H1 (cell line): Measurements from ENCODE around the gene LECT2. TPM values are rescaled to one million over a fixed set of nuclear protein-coding genes. Genes with fewer than 3 reads are reported as not detected.

Experiments used
- CTCF ChIA-PET: fragments of 300-600 bp; sonication (Branson Sonifier 250); formaldehyde crosslinking; loops from one replicate; lab custom pipeline; 2021; ENCODE audit not compliant: partially characterized antibody; lab: Charles Lee
- POLR2A ChIA-PET: fragments of 300-600 bp; sonication (Branson Sonifier 250); formaldehyde crosslinking; loops from one replicate; lab custom pipeline; 2021; ENCODE audit warnings: inconsistent platforms; ENCODE audit not compliant: partially characterized antibody; lab: Charles Lee
- DNase-seq, 2 experiments: peaks; one replicate each; pipeline versions ENCODE4 v3.0.0 to v3.0.0-alpha.2; 2010 to 2022; ENCODE audit warnings: low spot score in 2 of 2, low read depth in 1 of 2, mixed read lengths in 1 of 2
- FAIRE-seq: peaks from 2 replicates; lab custom pipeline; 2011; peaks lifted over from hg19 to GRCh38; lab: Jason Lieb, UNC
- H2AFZ ChIP-seq: 2 replicates; pipeline ENCODE4 v1.8.1; 2012; ENCODE audit warnings: low read length, inconsistent platforms
- H2AK5ac ChIP-seq: 2 replicates; pipeline ENCODE4 v1.6.1; 2013; ENCODE audit warnings: low read depth, low read length
- H2BK120ac ChIP-seq: replicated peaks from 2 replicates; pipeline ENCODE3; 2013; ENCODE audit warnings: low read depth, low read length, inconsistent platforms
- H2BK12ac ChIP-seq: 2 replicates; pipeline ENCODE4 v1.6.1; 2013; ENCODE audit warnings: low read depth, low read length
- H2BK15ac ChIP-seq: 2 replicates; pipeline ENCODE4 v1.6.1; 2013; ENCODE audit warnings: low read length
- H2BK20ac ChIP-seq: 2 replicates; pipeline ENCODE4 v1.6.1; 2013; ENCODE audit warnings: low read length
- H2BK5ac ChIP-seq: 2 replicates; pipeline ENCODE4 v1.6.1; 2013; ENCODE audit warnings: low read depth, low read length
- H3K14ac ChIP-seq: 2 replicates; pipeline ENCODE4 v1.6.1; 2013; ENCODE audit warnings: inconsistent platforms; ENCODE audit not compliant: insufficient read length
- H3K18ac ChIP-seq: 2 replicates; pipeline ENCODE4 v1.6.1; 2013; ENCODE audit warnings: low read length; ENCODE audit errors: extremely low read depth
- H3K23ac ChIP-seq: 2 replicates; pipeline ENCODE4 v1.6.1; 2013; ENCODE audit warnings: inconsistent platforms; ENCODE audit not compliant: insufficient read length
- H3K23me2 ChIP-seq: 2 replicates; pipeline ENCODE4 v1.6.1; 2013; ENCODE audit warnings: low read depth, low read length
- H3K27ac ChIP-seq: 2 replicates; pipeline ENCODE4 v1.6.1; 2011; ENCODE audit warnings: low read depth, low read length, inconsistent platforms
- H3K27me3 ChIP-seq, 4 experiments: replicated peaks in 1 of 4; 1 replicate in 1 of 4; 2 replicates in 3 of 4; pipeline versions ENCODE4 v1.6.1 to v1.8.1; 2011 to 2013; ENCODE audit warnings: low read length in 3 of 4, mild to moderate bottlenecking in 3 of 4, inconsistent platforms in 2 of 4, mixed read lengths in 2 of 4, moderate library complexity in 1 of 4; ENCODE audit not compliant: control insufficient read depth in 3 of 4, insufficient read depth in 3 of 4; ENCODE audit errors: extremely low read depth in 1 of 4
- H3K36me3 ChIP-seq, 4 experiments: 2 replicates each; pipeline versions ENCODE4 v1.6.1 to v1.8.1; 2011 to 2013; ENCODE audit warnings: mild to moderate bottlenecking in 4 of 4, low read length in 3 of 4, moderate library complexity in 2 of 4, control low read depth in 1 of 4, inconsistent platforms in 1 of 4; ENCODE audit not compliant: insufficient read depth in 4 of 4, control insufficient read depth in 2 of 4
- H3K4ac ChIP-seq: replicated peaks from 2 replicates; pipeline ENCODE3; 2013; ENCODE audit warnings: low read length, low read depth, mixed read lengths, inconsistent platforms; ENCODE audit not compliant: insufficient read length
- H3K4me1 ChIP-seq, 4 experiments: replicated peaks in 1 of 4; 1 replicate in 1 of 4; 2 replicates in 3 of 4; pipeline versions ENCODE4 v1.6.1 to v1.8.1; 2011 to 2013; ENCODE audit warnings: low read length in 3 of 4, inconsistent platforms in 2 of 4, mixed read lengths in 1 of 4; ENCODE audit not compliant: insufficient read depth in 4 of 4, control insufficient read depth in 3 of 4
- H3K4me2 ChIP-seq, 2 experiments: 2 replicates each; pipeline versions ENCODE4 v1.6.1 to v1.8.1; 2011 to 2013; ENCODE audit warnings: low read depth in 2 of 2, low read length in 2 of 2, control low read depth in 1 of 2, inconsistent platforms in 1 of 2, mild to moderate bottlenecking in 1 of 2; ENCODE audit not compliant: insufficient read depth in 1 of 2
- H3K4me3 ChIP-seq, 4 experiments: fragments of 200-600, 300-600 bp in 1 of 4; sonication (generic), shearing (Covaris generic), sonication (Bioruptor Twin) in 1 of 4; 2 replicates each; pipeline versions ENCODE4 v1.5.1 to v1.8.1; 2011 to 2016; ENCODE audit warnings: low read length in 4 of 4, low read depth in 3 of 4, control low read depth in 2 of 4, inconsistent platforms in 2 of 4, mild to moderate bottlenecking in 2 of 4, mixed read lengths in 1 of 4, moderate library complexity in 1 of 4; ENCODE audit not compliant: insufficient read depth in 2 of 4; ENCODE audit errors: extremely low read depth in 1 of 4
- H3K56ac ChIP-seq: replicated peaks from 2 replicates; pipeline ENCODE3; 2013; ENCODE audit warnings: low read depth, mild to moderate bottlenecking, mixed read lengths, low read length, inconsistent platforms; ENCODE audit not compliant: insufficient read length
- H3K79me1 ChIP-seq: 2 replicates; pipeline ENCODE4 v1.6.1; 2013; ENCODE audit warnings: low read depth, low read length, control low read depth
- H3K79me2 ChIP-seq, 2 experiments: 2 replicates each; pipeline versions ENCODE4 v1.6.1 to v1.8.1; 2012 to 2013; ENCODE audit warnings: low read length in 2 of 2, mild to moderate bottlenecking in 2 of 2, inconsistent platforms in 1 of 2; ENCODE audit not compliant: insufficient read depth in 2 of 2, control insufficient read depth in 1 of 2
- H3K9ac ChIP-seq, 4 experiments: replicated peaks in 1 of 4; 1 replicate in 1 of 4; 2 replicates in 3 of 4; pipeline versions ENCODE4 v1.6.1 to v1.8.1; 2011 to 2013; ENCODE audit warnings: low read depth in 3 of 4, low read length in 3 of 4, control low read depth in 2 of 4, mild to moderate bottlenecking in 2 of 4, moderate library complexity in 2 of 4, inconsistent platforms in 1 of 4; ENCODE audit errors: extremely low read depth in 1 of 4
- H3K9me3 ChIP-seq, 2 experiments: 2 replicates each; pipeline versions ENCODE4 v1.6.1 to v1.8.1; 2012 to 2013; ENCODE audit warnings: mild to moderate bottlenecking in 2 of 2, moderate library complexity in 2 of 2, control low read depth in 1 of 2, inconsistent platforms in 1 of 2, low read depth in 1 of 2, low read length in 1 of 2, mixed read lengths in 1 of 2; ENCODE audit not compliant: insufficient read depth in 2 of 2
- H4K20me1 ChIP-seq, 2 experiments: replicated peaks in 1 of 2; 2 replicates each; pipeline versions ENCODE3 to v1.8.1; 2011 to 2013; ENCODE audit warnings: inconsistent platforms in 2 of 2, low read length in 2 of 2, mild to moderate bottlenecking in 1 of 2; ENCODE audit not compliant: insufficient read depth in 2 of 2, control insufficient read depth in 1 of 2
- H4K5ac ChIP-seq: 2 replicates; pipeline ENCODE4 v1.6.1; 2013; ENCODE audit warnings: low read length, low read depth, mixed read lengths, inconsistent platforms; ENCODE audit not compliant: insufficient read length
- H4K8ac ChIP-seq: 2 replicates; pipeline ENCODE4 v1.8.0; 2013; ENCODE audit warnings: mild to moderate bottlenecking, moderate library complexity, low read length, inconsistent platforms; ENCODE audit not compliant: insufficient read depth; ENCODE audit errors: extremely low read depth
- H4K91ac ChIP-seq: replicated peaks from 2 replicates; pipeline ENCODE3; 2013; ENCODE audit warnings: low read length, mixed read lengths, inconsistent platforms; ENCODE audit not compliant: insufficient read length
- BCL11A ChIP-seq, 2 experiments: IDR thresholded peaks; one replicate each; pipeline ENCODE4 v1.6.1; 2011; ENCODE audit warnings: low read depth in 2 of 2, low read length in 2 of 2, mild to moderate bottlenecking in 2 of 2
- JUND ChIP-seq: IDR thresholded peaks from 2 replicates; pipeline ENCODE4 v1.6.1; 2011; ENCODE audit warnings: mild to moderate bottlenecking, improper control_type of control experiment, low read length
- RNF2 ChIP-seq: fragments of 200-900, 300-1000 bp; sonication (generic); IDR thresholded peaks from 2 replicates; pipeline ENCODE4 v1.7.1; 2016; ENCODE audit warnings: borderline replicate concordance, low read depth, mild to moderate bottlenecking, antibody characterized with exemption, low read length; ENCODE audit not compliant: poor library complexity, severe bottlenecking; ENCODE audit errors: missing control alignments
- WGBS, 2 experiments: shearing (Covaris generic) in 1 of 2; methylation state at CpG; one replicate each; pipeline versions ENCODE4 v1.1.6 to v1.1.7; 2013 to 2015; ENCODE audit warnings: low lambda C conversion rate in 2 of 2, mixed read lengths in 2 of 2, inconsistent platforms in 1 of 2, low coverage in 1 of 2, missing lambda C conversion rate in 1 of 2; ENCODE audit not compliant: insufficient replicate concordance in 2 of 2, insufficient coverage in 1 of 2, insufficient read length in 1 of 2; ENCODE audit errors: extremely low coverage in 1 of 2, missing lambda C conversion rate in 1 of 2; 5-methylcytosine and 5-hydroxymethylcytosine counted together
- polyA plus RNA-seq, 7 experiments: library from polyadenylated mRNA; depleted of rRNA in 3 of 7; stranded (reverse) in 5 of 7; unstranded in 2 of 7; fragments of >200 nt in 5 of 7; fragments of 200-250 nt in 2 of 7; gene quantifications; 1 replicate in 5 of 7; 2 replicates in 1 of 7; 4 replicates in 1 of 7; pipeline versions ENCODE4 v1.2.1 to v1.2.3, GENCODE V29; 2011 to 2013; ENCODE audit warnings: missing spikeins in 2 of 7, mixed read lengths in 2 of 7
- total RNA-seq: library from RNA; stranded (reverse); fragmentation: NEBNext Ultra II Directional; extraction: Animal tissue kit (Norgen Biotek cat#: 25700); gene quantifications from 2 replicates; pipeline ENCODE4 v1.2.1, GENCODE V29; 2021

The LECT2 gene
- total and polyA plus RNA-seq, 2 of the 8 experiments (the other 6 are each of a cell fraction or from before 2014, with no cell fraction given), result not detected

DNA sequence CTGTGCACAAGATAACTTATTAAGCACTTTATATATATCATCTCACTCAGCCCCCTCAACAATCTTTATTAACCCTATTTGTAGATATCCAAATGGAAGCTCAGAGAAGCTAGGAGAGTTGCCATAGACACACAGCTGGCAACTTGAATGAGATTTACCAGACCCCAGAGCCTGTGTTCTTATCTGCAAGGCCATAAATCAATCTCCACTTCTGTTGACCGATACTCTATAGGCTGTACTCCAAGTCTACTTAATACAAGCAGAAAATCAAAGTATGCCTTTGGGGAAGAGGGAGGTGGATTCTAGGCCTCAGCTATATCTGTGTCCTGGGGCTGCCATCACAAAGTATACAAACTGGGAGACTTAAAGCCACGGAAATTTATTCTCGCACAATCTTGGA lies 53.1 kb downstream of the LECT2 start:
- no peak overlapping the region for H3K4me2 ChIP-seq
- no peak overlapping the region for H3K23ac ChIP-seq
- H3K4me1 ChIP-seq, result no peaks in the 10 kb centered on the region
- no peak overlapping the region for H2BK5ac ChIP-seq
- H3K9me3 ChIP-seq, result no peaks in the 10 kb centered on the region
- FAIRE-seq, result no peak
- no peak overlapping the region for H2AK5ac ChIP-seq
- H2BK15ac ChIP-seq, result no peak overlapping the region
- no peak overlapping the region for H4K8ac ChIP-seq
- H3K4ac ChIP-seq, result no peak overlapping the region
- H3K4me3 ChIP-seq, result no peak overlapping the region
- no peaks in the 10 kb centered on the region for H3K79me2 ChIP-seq
- H3K23me2 ChIP-seq, result no peaks in the 10 kb centered on the region
- TF ChIP-seq JUND (no peak), BCL11A (IDR thresholded peaks at IDR 0.05; ENCODE audit: low read depth in 2 of 2, low read length in 2 of 2) (no peak), RNF2 (no peak)
- TF ChIP-seq, all 59 proteins: peak for 0
- no peak overlapping the region for H4K5ac ChIP-seq
- no peak overlapping the region for H2AFZ ChIP-seq
- no peaks in the 10 kb centered on the region for H3K36me3 ChIP-seq
- DNase-seq, result no peak
- no peak overlapping the region for H2BK12ac ChIP-seq
- H3K79me1 ChIP-seq, result no peaks in the 10 kb centered on the region
- no peak overlapping the region for H3K18ac ChIP-seq
- no peaks in the 10 kb centered on the region for H3K27me3 ChIP-seq
- 95% methylated on average over 3 of the region's 3 CpGs; no CpG with 5 or more reads in 1 of the 2 experiments for WGBS, 2 experiments
- no peak overlapping the region for H3K9ac ChIP-seq
- no peak overlapping the region for H3K27ac ChIP-seq
- no peaks in the 10 kb centered on the region for H4K20me1 ChIP-seq
- no peak overlapping the region for H4K91ac ChIP-seq
- no peak overlapping the region for H2BK120ac ChIP-seq
- no peak overlapping the region for H3K14ac ChIP-seq
- ChIA-PET CTCF (interaction anchor here (1.0 to 4.7 kb wide), 3 partner anchors 12 to 22 kb away, joined by 3 to 24 read pairs (median 15); no protein-coding TSS in a partner anchor), POLR2A (no interaction called here)
- H2BK20ac ChIP-seq, result no peak overlapping the region
- H3K56ac ChIP-seq, result no peak overlapping the region
